ENCODE measurements around the gene CGREF1. TPM values are rescaled to one million over a fixed set of nuclear protein-coding genes. Genes with fewer than 3 reads are reported as not detected.
"Not testable (repeated sequence)": the region's sequence is repeated elsewhere in the genome, so short reads cannot be mapped to it uniquely, and the experiment has no call there.

CGREF1 gene
- total RNA-seq, 1 donor from 2014 or later: 0.31 TPM

DNA sequence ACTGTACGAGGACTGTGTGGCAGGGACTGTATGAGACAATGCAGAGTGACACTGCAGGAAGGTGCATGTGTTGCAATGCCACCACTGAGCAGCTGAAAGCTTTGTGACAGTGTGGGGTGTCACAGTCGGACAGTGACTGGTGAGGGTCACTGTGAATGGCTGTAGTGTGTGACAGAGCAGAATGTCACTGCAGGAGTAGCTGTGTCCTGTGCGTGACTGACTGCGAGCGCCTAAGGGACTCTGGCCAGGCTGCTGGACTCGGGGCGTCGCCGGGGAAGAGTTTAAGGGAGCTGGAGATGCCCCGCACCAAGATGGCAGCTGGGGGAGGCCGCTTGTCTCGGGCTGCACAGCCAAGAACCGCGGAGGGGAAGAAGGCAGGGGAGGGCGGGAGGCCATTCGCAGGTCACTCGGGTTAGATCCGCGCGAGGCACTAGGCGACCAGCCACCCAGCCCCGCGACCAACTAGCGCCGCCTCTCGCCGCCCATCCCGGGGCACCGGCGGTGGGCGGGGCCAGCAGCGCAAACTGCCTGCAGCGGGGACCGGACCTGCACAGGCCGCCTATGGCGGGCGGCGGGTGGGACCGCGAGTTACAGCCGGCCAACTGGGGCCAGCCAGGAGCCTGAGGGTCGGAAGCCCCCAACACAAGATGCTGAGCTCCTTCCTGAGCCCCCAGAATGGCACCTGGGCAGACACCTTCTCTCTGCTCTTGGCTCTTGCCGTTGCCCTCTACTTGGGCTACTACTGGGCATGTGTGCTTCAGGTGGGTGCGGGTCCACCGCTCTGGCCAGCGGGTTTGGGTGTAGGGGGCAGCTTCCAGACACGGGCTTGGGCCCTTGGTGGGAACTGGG is 4.6 kb upstream of the CGREF1 start, which contains the start of gene ABHD1:
ABHD1 (plus strand) TSS at position 514 of the 849 bp plus-strand sequence; CDS start at position 648, 134 bp downstream.
- peak within 1 kb of the TSS; percentile 89 for H3K4me3 Mint-ChIP-seq
- intact Hi-C loops (cut with micrococcal nuclease): loop anchor here (1.0 kb wide), 2 partner anchors 11 to 94 kb away; partner anchors contain the start of genes CAD and PREB
- DNase-seq (peak; percentile 69), ATAC-seq (ENCODE audit: low read depth) (peak; percentile 89)
- TF ChIP-seq CTCF (IDR thresholded peaks at IDR 0.05): no peak
- CTCF ChIA-PET: interaction anchor here (1.0 to 1.7 kb wide), 3 partner anchors 11 to 156 kb away, joined by 3 to 10 read pairs (median 9); partner anchors contain the start of gene PREB
- peaks cover 15% of the 10 kb centered on the region for H3K4me1 Mint-ChIP-seq
- no peaks in the 10 kb centered on the region for H3K9me3 Mint-ChIP-seq
- peaks cover 22% of the 10 kb centered on the region for H3K27me3 Mint-ChIP-seq
- H3K27ac Mint-ChIP-seq: peak within 1 kb of the TSS; percentile 43
- POLR2A ChIA-PET: interaction anchor here (0.8 to 3.5 kb wide), 5 partner anchors 8 to 151 kb away, joined by 3 to 32 read pairs (median 3); partner anchors contain the start of genes ATRAID, PREB and SLC5A6
- no peaks in the 10 kb centered on the region for H3K36me3 Mint-ChIP-seq (ENCODE audit: low read depth)

- no peak for DNase-seq
- no peak for ATAC-seq (ENCODE audit: low read depth)
- Mint-ChIP-seq H3K27me3 (peaks cover 27% of the 10 kb centered on the region), H3K36me3 (ENCODE audit: low read depth) (no peaks in the 10 kb centered on the region), H3K4me1 (peaks cover 19% of the 10 kb centered on the region), H3K27ac (peak overlapping the region; percentile 43), H3K9me3 (no peaks in the 10 kb centered on the region), H3K4me3 (peak overlapping the region; percentile 89)
- POLR2A ChIA-PET: interaction anchor here (0.8 to 3.5 kb wide), 5 partner anchors 9 to 150 kb away, joined by 3 to 32 read pairs (median 3); partner anchors contain the start of genes ATRAID, PREB and SLC5A6
- intact Hi-C loops (cut with micrococcal nuclease): loop anchor here (1.0 kb wide), 2 partner anchors 12 to 95 kb away; partner anchors contain the start of genes CAD and PREB
- TF ChIP-seq CTCF (IDR thresholded peaks at IDR 0.05): no peak
- CTCF ChIA-PET: interaction anchor here (1.0 to 1.7 kb wide), 3 partner anchors 11 to 157 kb away, joined by 3 to 10 read pairs (median 9); partner anchors contain the start of gene PREB
These were observed 3.9 kb upstream of the CGREF1 start for GRCh38 chr2:27122791-27123190.

GRCh38 chr2:27121906-27122305 is 3.0 kb upstream of the CGREF1 start:
- H3K4me1 Mint-ChIP-seq: peaks cover 19% of the 10 kb centered on the region
- DNase-seq (no peak), ATAC-seq (ENCODE audit: low read depth) (no peak)
- H3K36me3 Mint-ChIP-seq (ENCODE audit: low read depth): no peaks in the 10 kb centered on the region
- no peaks in the 10 kb centered on the region for H3K9me3 Mint-ChIP-seq
- POLR2A ChIA-PET: no interaction called here
- no peak overlapping the region for H3K27ac Mint-ChIP-seq
- CTCF ChIA-PET: no interaction called here
- H3K27me3 Mint-ChIP-seq: peaks cover 33% of the 10 kb centered on the region
- TF ChIP-seq CTCF (IDR thresholded peaks at IDR 0.05): no peak
- no peak overlapping the region for H3K4me3 Mint-ChIP-seq
- intact Hi-C loops (cut with micrococcal nuclease): no loop called here

DNA sequence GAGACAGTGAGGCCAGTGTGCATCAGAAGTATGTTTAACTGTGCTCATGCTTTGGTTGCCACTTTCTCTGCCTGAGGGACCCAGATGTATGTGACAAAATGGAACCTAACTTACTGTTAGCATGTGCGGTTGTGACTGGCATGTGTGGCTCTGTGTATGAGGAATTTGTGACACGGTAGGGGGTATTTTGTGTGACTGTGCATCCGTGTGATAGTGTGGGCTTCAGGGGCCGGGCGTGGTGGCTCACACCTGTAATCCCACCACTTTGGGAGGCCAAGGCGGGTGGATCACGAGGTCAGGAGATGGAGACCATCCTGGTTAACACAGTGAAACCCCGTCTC is 372 bp upstream of the CGREF1 start:
- H3K27ac Mint-ChIP-seq; H3K36me3 Mint-ChIP-seq (ENCODE audit: low read depth); ATAC-seq (ENCODE audit: low read depth); POLR2A ChIA-PET; DNase-seq; H3K9me3 Mint-ChIP-seq; CTCF ChIA-PET: not testable (repeated sequence)
- intact Hi-C loops (cut with micrococcal nuclease): loop anchor here (2.0 kb wide), 1 partner anchor 16 kb away; the partner anchor contains the start of gene PREB
- Mint-ChIP-seq H3K4me3 (peak overlapping the region; percentile 69), H3K27me3 (peaks cover 33% of the 10 kb centered on the region), H3K4me1 (peaks cover 19% of the 10 kb centered on the region)

- Mint-ChIP-seq H3K27me3 (peaks cover 33% of the 10 kb centered on the region), H3K4me3 (no peak overlapping the region), H3K27ac (no peak overlapping the region), H3K9me3 (no peaks in the 10 kb centered on the region), H3K36me3 (ENCODE audit: low read depth) (no peaks in the 10 kb centered on the region), H3K4me1 (peaks cover 13% of the 10 kb centered on the region)
- ChIA-PET CTCF (no interaction called here), POLR2A (no interaction called here)
- DNase-seq: no peak
- no peak for TF ChIP-seq CTCF (IDR thresholded peaks at IDR 0.05)
- intact Hi-C loops (cut with micrococcal nuclease): loop anchor here (2.0 kb wide), 1 partner anchor 17 kb away; the partner anchor contains the start of gene PREB
- ATAC-seq (ENCODE audit: low read depth): no peak
These were observed 868 bp downstream of the CGREF1 start for GRCh38 chr2:27117995-27118524.
